ENCODE results near the gene PRR7.

PRR7 gene

GRCh38 chr5:177450667-177451424, 4.2 kb downstream of the PRR7 start:
- no peaks in the 10 kb centered on the region for H3K36me3 ChIP-seq (ENCODE audit: control insufficient read depth, insufficient read depth, low read length)
- no peak overlapping the region for H3K9ac ChIP-seq (ENCODE audit: low read length)
- H3K27me3 ChIP-seq (ENCODE audit: control insufficient read depth, insufficient read depth, low read length) = peaks cover 34% of the 10 kb centered on the region
- peaks cover 30% of the 10 kb centered on the region for H3K4me1 ChIP-seq (ENCODE audit: control insufficient read depth, insufficient read depth, low read length)
- H3K9me3 ChIP-seq (ENCODE audit: control insufficient read depth, low read length) = no peaks in the 10 kb centered on the region
- H3K4me3 ChIP-seq (ENCODE audit: low read length) = no peak overlapping the region

GRCh38 chr5:177452688-177453638, 6.3 kb downstream of the PRR7 start:
- H3K36me3 ChIP-seq (ENCODE audit: control insufficient read depth, insufficient read depth, low read length) = no peaks in the 10 kb centered on the region
- H3K9me3 ChIP-seq (ENCODE audit: control insufficient read depth, low read length) = no peaks in the 10 kb centered on the region
- no peak overlapping the region for H3K9ac ChIP-seq (ENCODE audit: low read length)
- peaks cover 27% of the 10 kb centered on the region for H3K4me1 ChIP-seq (ENCODE audit: control insufficient read depth, insufficient read depth, low read length)
- H3K27me3 ChIP-seq (ENCODE audit: control insufficient read depth, insufficient read depth, low read length) = peaks cover 23% of the 10 kb centered on the region
- no peak overlapping the region for H3K4me3 ChIP-seq (ENCODE audit: low read length)

GRCh38 chr5:177453852-177454396, 7.3 kb downstream of the PRR7 start:
- H3K4me3 ChIP-seq (ENCODE audit: low read length) = no peak overlapping the region
- peak overlapping the region; percentile 34 for H3K9ac ChIP-seq (ENCODE audit: low read length)
- no peaks in the 10 kb centered on the region for H3K36me3 ChIP-seq (ENCODE audit: control insufficient read depth, insufficient read depth, low read length)
- H3K4me1 ChIP-seq (ENCODE audit: control insufficient read depth, insufficient read depth, low read length) = peaks cover 23% of the 10 kb centered on the region
- peaks cover 14% of the 10 kb centered on the region for H3K27me3 ChIP-seq (ENCODE audit: control insufficient read depth, insufficient read depth, low read length)
- no peaks in the 10 kb centered on the region for H3K9me3 ChIP-seq (ENCODE audit: control insufficient read depth, low read length)

GRCh38 chr5:177454397-177455035, 7.9 kb downstream of the PRR7 start:
- peak overlapping the region; percentile 47 for H3K9ac ChIP-seq (ENCODE audit: low read length)
- no peaks in the 10 kb centered on the region for H3K36me3 ChIP-seq (ENCODE audit: control insufficient read depth, insufficient read depth, low read length)
- H3K4me1 ChIP-seq (ENCODE audit: control insufficient read depth, insufficient read depth, low read length) = peaks cover 23% of the 10 kb centered on the region
- no peaks in the 10 kb centered on the region for H3K9me3 ChIP-seq (ENCODE audit: control insufficient read depth, low read length)
- peaks cover 12% of the 10 kb centered on the region for H3K27me3 ChIP-seq (ENCODE audit: control insufficient read depth, insufficient read depth, low read length)
- no peak overlapping the region for H3K4me3 ChIP-seq (ENCODE audit: low read length)

GRCh38 chr5:177455036-177455660, 8.5 kb downstream of the PRR7 start:
- Histone ChIP-seq H3K9me3 (ENCODE audit: control insufficient read depth, low read length) (no peaks in the 10 kb centered on the region), H3K9ac (ENCODE audit: low read length) (peak overlapping the region; percentile 57), H3K4me3 (ENCODE audit: low read length) (peak overlapping the region; percentile 41), H3K4me1 (ENCODE audit: control insufficient read depth, insufficient read depth, low read length) (peaks cover 23% of the 10 kb centered on the region), H3K27me3 (ENCODE audit: control insufficient read depth, insufficient read depth, low read length) (peaks cover 7% of the 10 kb centered on the region), H3K36me3 (ENCODE audit: control insufficient read depth, insufficient read depth, low read length) (no peaks in the 10 kb centered on the region)

- Histone ChIP-seq H3K36me3 (ENCODE audit: control insufficient read depth, insufficient read depth, low read length) (no peaks in the 10 kb centered on the region), H3K27me3 (ENCODE audit: control insufficient read depth, insufficient read depth, low read length) (peaks cover 7% of the 10 kb centered on the region), H3K9ac (ENCODE audit: low read length) (peak overlapping the region; percentile 57), H3K4me3 (ENCODE audit: low read length) (peak overlapping the region; percentile 41), H3K4me1 (ENCODE audit: control insufficient read depth, insufficient read depth, low read length) (peaks cover 23% of the 10 kb centered on the region), H3K9me3 (ENCODE audit: control insufficient read depth, low read length) (no peaks in the 10 kb centered on the region)
Observed at GRCh38 chr5:177455661-177456590, 9.3 kb downstream of the PRR7 start.

GRCh38 chr5:177456591-177456964, 10.0 kb downstream of the PRR7 start:
- H3K9ac ChIP-seq (ENCODE audit: low read length) = no peak overlapping the region
- no peaks in the 10 kb centered on the region for H3K9me3 ChIP-seq (ENCODE audit: control insufficient read depth, low read length)
- no peak overlapping the region for H3K4me3 ChIP-seq (ENCODE audit: low read length)
- peaks cover 23% of the 10 kb centered on the region for H3K4me1 ChIP-seq (ENCODE audit: control insufficient read depth, insufficient read depth, low read length)
- peaks cover 7% of the 10 kb centered on the region for H3K27me3 ChIP-seq (ENCODE audit: control insufficient read depth, insufficient read depth, low read length)
- H3K36me3 ChIP-seq (ENCODE audit: control insufficient read depth, insufficient read depth, low read length) = no peaks in the 10 kb centered on the region

GRCh38 chr5:177456976-177457851, 10.6 kb downstream of the PRR7 start:
- Histone ChIP-seq H3K9me3 (ENCODE audit: control insufficient read depth, low read length) (no peaks in the 10 kb centered on the region), H3K27me3 (ENCODE audit: control insufficient read depth, insufficient read depth, low read length) (peaks cover 7% of the 10 kb centered on the region), H3K9ac (ENCODE audit: low read length) (no peak overlapping the region), H3K36me3 (ENCODE audit: control insufficient read depth, insufficient read depth, low read length) (no peaks in the 10 kb centered on the region), H3K4me3 (ENCODE audit: low read length) (no peak overlapping the region), H3K4me1 (ENCODE audit: control insufficient read depth, insufficient read depth, low read length) (peaks cover 23% of the 10 kb centered on the region)

- peaks cover 23% of the 10 kb centered on the region for H3K4me1 ChIP-seq (ENCODE audit: control insufficient read depth, insufficient read depth, low read length)
- H3K36me3 ChIP-seq (ENCODE audit: control insufficient read depth, insufficient read depth, low read length) = no peaks in the 10 kb centered on the region
Observed at GRCh38 chr5:177457852-177458681, 11.5 kb downstream of the PRR7 start.

More at GRCh38 chr5:177457852-177458681, 11.5 kb downstream of the PRR7 start:
- peaks cover 5% of the 10 kb centered on the region for H3K27me3 ChIP-seq (ENCODE audit: control insufficient read depth, insufficient read depth, low read length)
- no peak overlapping the region for H3K4me3 ChIP-seq (ENCODE audit: low read length)
- H3K9me3 ChIP-seq (ENCODE audit: control insufficient read depth, low read length) = no peaks in the 10 kb centered on the region
- no peak overlapping the region for H3K9ac ChIP-seq (ENCODE audit: low read length)
